HUES64 (cell line): Measurements from ENCODE around the gene STAB2.

Source experiments
- H3K27ac ChIP-seq: 2 replicates; pipeline ENCODE4 v1.7.0; 2013; ENCODE audit warnings: low read depth, low read length, inconsistent platforms
- H3K27me3 ChIP-seq: 2 replicates; pipeline ENCODE4 v1.6.1; 2013; ENCODE audit warnings: mild to moderate bottlenecking, low read length; ENCODE audit not compliant: insufficient read depth
- H3K36me3 ChIP-seq: 2 replicates; pipeline ENCODE4 v1.6.1; 2013; ENCODE audit warnings: mild to moderate bottlenecking, low read length; ENCODE audit not compliant: insufficient read depth
- H3K4me1 ChIP-seq: 2 replicates; pipeline ENCODE4 v1.6.1; 2013; ENCODE audit warnings: mild to moderate bottlenecking, low read length, moderate library complexity; ENCODE audit not compliant: insufficient read depth
- H3K4me3 ChIP-seq: 2 replicates; pipeline ENCODE4 v1.5.1; 2013; ENCODE audit warnings: mild to moderate bottlenecking, low read length, moderate library complexity
- H3K9ac ChIP-seq: 2 replicates; pipeline ENCODE4 v1.6.1; 2013; ENCODE audit warnings: mild to moderate bottlenecking, low read depth, low read length
- H3K9me3 ChIP-seq: 2 replicates; pipeline ENCODE4 v1.6.1; 2013; ENCODE audit warnings: low read depth, low read length; ENCODE audit not compliant: insufficient read depth
- WGBS: fragments of 150-250, 120-280 bp; methylation state at CpG from one replicate; pipeline ENCODE4 v1.1.7; 2013; ENCODE audit warnings: missing lambda C conversion rate; 5-methylcytosine and 5-hydroxymethylcytosine counted together

STAB2 gene

GRCh38 chr12:103782399-103782798 is 195.3 kb downstream of the STAB2 start:
- Histone ChIP-seq H3K9me3 (no peaks in the 10 kb centered on the region), H3K9ac (no peak overlapping the region), H3K4me1 (no peaks in the 10 kb centered on the region), H3K27ac (no peak overlapping the region), H3K27me3 (no peaks in the 10 kb centered on the region), H3K36me3 (peaks cover 70% of the 10 kb centered on the region), H3K4me3 (no peak overlapping the region)
- WGBS, result 95% methylated on average over 3 of the region's 3 CpGs

DNA sequence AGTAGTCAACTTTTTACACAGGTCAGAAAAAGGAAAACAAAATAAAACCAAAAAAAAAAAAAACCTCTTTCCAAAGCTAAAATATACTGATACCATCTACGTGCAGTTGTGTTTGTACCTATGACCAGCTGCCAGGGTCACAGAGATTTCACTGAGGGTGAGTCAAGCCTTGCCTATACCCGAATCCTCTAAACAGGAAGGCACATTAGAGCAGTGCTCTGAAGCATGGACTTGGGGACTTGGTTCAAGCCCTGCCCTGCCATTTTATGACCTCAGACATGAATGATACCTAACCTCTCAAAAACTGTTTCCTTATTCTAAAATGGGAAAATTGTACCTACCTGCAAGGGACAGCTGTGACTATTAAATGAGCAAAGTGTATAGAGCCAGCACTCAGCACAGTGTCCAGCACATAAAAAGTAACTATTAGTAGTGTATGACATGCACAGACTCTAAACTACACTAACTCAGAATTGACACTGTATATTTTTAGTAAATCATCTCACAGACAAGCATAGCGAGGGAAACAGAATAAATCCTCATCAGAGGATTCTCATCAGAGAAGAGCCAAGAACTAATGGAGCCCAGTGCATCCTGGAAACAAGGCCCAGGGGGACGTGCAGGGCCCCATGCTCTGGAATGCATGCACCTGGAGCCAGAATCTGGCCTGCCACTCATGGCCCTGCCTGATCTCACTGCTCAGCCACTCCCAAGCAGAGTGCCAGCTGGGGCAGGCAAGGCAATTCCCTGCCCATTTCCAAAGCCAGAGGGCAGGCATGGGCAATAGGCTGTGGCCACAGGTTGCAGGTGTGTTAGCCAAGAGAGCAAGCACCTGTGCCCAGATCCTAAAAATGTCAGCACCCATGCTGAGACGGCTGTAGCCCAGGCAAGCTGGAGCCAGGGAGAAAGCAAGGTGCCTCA is 196.9 kb downstream of the STAB2 start:
- Histone ChIP-seq H3K9me3 (no peaks in the 10 kb centered on the region), H3K27me3 (no peaks in the 10 kb centered on the region), H3K4me3 (no peak overlapping the region), H3K27ac (no peak overlapping the region), H3K36me3 (peaks cover 64% of the 10 kb centered on the region), H3K4me1 (no peaks in the 10 kb centered on the region), H3K9ac (no peak overlapping the region)
- WGBS, result 92% methylated on average over 5 of the region's 5 CpGs

DNA sequence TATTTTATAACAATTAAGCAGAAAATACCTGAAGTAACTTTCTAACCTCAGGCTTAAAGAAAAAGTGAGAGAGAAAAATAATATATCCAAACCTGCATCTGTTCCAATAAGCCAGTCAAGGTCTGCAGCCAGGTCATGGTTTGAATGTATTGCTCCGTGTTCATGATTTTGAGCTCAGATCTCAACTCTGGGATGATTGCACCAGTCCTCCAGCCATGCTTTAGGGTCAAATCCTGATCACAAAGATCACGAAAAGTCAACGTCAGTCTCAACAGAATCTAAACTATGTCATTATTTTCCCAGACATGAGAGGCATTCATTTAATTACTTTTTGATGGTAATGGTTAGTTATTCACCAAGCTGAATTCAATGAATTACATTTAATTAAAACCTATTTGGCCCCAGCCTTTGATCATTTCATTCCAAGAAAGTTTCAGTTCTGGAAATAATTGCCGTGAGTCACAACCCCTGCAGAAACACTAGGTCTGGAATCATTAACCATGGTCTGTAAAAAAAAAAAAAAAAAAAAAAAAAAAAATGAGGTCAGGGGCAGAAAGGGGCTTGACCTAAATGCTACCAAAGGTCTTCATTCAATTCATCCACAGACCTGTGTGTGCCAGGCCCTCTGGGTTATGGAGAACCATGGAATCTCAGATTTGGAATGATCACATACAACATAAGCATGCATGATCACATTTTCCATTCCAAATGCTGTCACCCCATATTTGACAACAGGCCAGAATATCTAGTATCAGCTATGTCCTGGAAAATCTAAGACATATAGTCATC is 198.4 kb downstream of the STAB2 start:
- WGBS, result 94% methylated on average over 4 of the region's 4 CpGs
- H3K36me3 ChIP-seq, result peaks cover 53% of the 10 kb centered on the region

GRCh38 chr12:103786201-103786600 is 199.1 kb downstream of the STAB2 start:
- no peaks in the 10 kb centered on the region for H3K27me3 ChIP-seq

More for the DNA sequence above, 198.4 kb downstream of the STAB2 start:
- no peaks in the 10 kb centered on the region for H3K9me3 ChIP-seq
- no peak overlapping the region for H3K4me3 ChIP-seq
- no peak overlapping the region for H3K9ac ChIP-seq
- H3K27ac ChIP-seq, result no peak overlapping the region
- no peaks in the 10 kb centered on the region for H3K27me3 ChIP-seq
- H3K4me1 ChIP-seq, result no peaks in the 10 kb centered on the region

GRCh38 chr12:103791350-103791920 is 204.4 kb downstream of the STAB2 start:
- H3K27ac ChIP-seq, result no peak overlapping the region
- H3K4me3 ChIP-seq, result no peak overlapping the region
- H3K36me3 ChIP-seq, result peaks cover 48% of the 10 kb centered on the region
- 94% methylated on average over 10 of the region's 10 CpGs for WGBS
- H3K27me3 ChIP-seq, result no peaks in the 10 kb centered on the region
- no peaks in the 10 kb centered on the region for H3K9me3 ChIP-seq
- no peak overlapping the region for H3K9ac ChIP-seq
- H3K4me1 ChIP-seq, result no peaks in the 10 kb centered on the region

More at GRCh38 chr12:103786201-103786600, 199.1 kb downstream of the STAB2 start:
- Histone ChIP-seq H3K27ac (no peak overlapping the region), H3K4me1 (no peaks in the 10 kb centered on the region), H3K4me3 (no peak overlapping the region), H3K9ac (no peak overlapping the region), H3K36me3 (peaks cover 50% of the 10 kb centered on the region), H3K9me3 (no peaks in the 10 kb centered on the region)

DNA sequence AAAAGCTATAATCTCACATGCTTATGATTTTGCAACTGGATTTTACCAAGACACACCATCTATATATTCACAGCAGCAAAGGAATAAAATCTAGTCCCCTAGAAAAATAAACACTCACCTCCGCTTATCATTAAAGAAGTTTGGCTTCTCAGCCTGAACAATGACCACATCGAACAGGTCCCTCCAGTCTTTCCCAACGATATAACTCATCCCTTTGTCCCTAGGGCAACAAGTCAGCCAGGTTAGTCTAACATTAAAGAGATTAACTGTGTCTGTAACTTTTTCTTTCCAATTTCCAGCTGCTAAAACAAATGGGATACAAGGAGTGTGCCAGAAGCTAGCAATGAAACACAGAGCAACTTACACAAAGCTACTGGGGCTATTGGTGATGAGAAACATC is 206.0 kb downstream of the STAB2 start:
- peaks cover 50% of the 10 kb centered on the region for H3K36me3 ChIP-seq
- no peak overlapping the region for H3K4me3 ChIP-seq
- no peak overlapping the region for H3K27ac ChIP-seq
- H3K27me3 ChIP-seq, result no peaks in the 10 kb centered on the region
- whole genome bisulfite sequencing, result 94% methylated on average over 3 of the region's 3 CpGs
- H3K4me1 ChIP-seq, result no peaks in the 10 kb centered on the region
- no peak overlapping the region for H3K9ac ChIP-seq
- H3K9me3 ChIP-seq, result no peaks in the 10 kb centered on the region

DNA sequence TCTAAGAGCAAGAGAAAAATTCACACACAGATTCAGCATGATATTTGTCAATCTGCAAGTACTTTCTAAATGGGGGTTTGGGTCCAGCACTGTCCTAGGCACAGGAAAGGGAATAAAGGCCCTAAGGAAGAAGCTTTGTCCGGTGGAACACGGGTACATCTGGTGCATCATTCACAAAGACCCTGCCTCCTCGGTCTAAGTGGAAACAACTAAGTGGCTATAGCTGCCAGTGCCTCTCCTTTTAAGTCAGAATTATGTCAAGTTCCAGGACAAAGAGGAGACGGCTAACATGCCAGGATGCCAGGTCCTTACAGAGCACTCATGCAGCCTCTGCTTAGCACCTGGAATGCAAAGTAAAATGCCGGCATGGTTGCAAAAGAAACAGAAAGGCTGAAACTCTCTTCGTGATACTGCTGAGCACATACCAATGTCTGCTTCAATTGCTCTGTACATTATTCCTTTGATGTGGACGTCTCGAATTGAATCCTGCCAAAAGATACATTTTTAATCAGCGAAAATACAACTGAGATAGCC is 206.5 kb downstream of the STAB2 start:
- no peak overlapping the region for H3K4me3 ChIP-seq
- WGBS, result 96% methylated on average over 9 of the region's 9 CpGs
- no peak overlapping the region for H3K27ac ChIP-seq
- H3K36me3 ChIP-seq, result peaks cover 49% of the 10 kb centered on the region
- no peaks in the 10 kb centered on the region for H3K4me1 ChIP-seq
- H3K9ac ChIP-seq, result no peak overlapping the region
- H3K9me3 ChIP-seq, result no peaks in the 10 kb centered on the region
- no peaks in the 10 kb centered on the region for H3K27me3 ChIP-seq

- H3K9me3 ChIP-seq, result no peaks in the 10 kb centered on the region
- no peak overlapping the region for H3K27ac ChIP-seq
- H3K36me3 ChIP-seq, result peaks cover 47% of the 10 kb centered on the region
- no peak overlapping the region for H3K9ac ChIP-seq
- H3K27me3 ChIP-seq, result no peaks in the 10 kb centered on the region
- WGBS, result 97% methylated on average over 4 of the region's 4 CpGs
- H3K4me1 ChIP-seq, result no peaks in the 10 kb centered on the region
- no peak overlapping the region for H3K4me3 ChIP-seq
Observed at GRCh38 chr12:103794309-103795213, 207.5 kb downstream of the STAB2 start.

GRCh38 chr12:103798586-103798985 is 211.5 kb downstream of the STAB2 start:
- peaks cover 29% of the 10 kb centered on the region for H3K36me3 ChIP-seq
- H3K27ac ChIP-seq, result no peak overlapping the region
- no peaks in the 10 kb centered on the region for H3K9me3 ChIP-seq
- H3K4me3 ChIP-seq, result no peak overlapping the region
- no peaks in the 10 kb centered on the region for H3K4me1 ChIP-seq
- no peaks in the 10 kb centered on the region for H3K27me3 ChIP-seq
- 97% methylated on average over 4 of the region's 4 CpGs for WGBS
- H3K9ac ChIP-seq, result no peak overlapping the region

DNA sequence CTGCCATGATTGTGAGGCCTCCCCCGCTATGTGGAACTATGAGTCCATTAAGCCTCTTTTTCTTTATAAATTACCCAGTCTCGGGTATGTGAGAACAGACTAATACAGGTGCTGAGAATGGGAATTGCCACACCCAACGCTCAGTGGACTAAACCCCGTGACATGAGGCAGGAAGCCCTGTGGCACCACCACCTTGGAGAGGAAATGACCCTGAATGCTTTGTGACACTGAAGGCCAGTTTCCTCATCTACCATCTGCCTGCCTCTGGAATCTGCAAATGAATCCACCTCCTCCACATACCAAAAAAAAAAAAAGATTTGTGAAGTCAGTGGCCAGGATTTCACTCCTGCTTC is 212.4 kb downstream of the STAB2 start:
- H3K9ac ChIP-seq, result no peak overlapping the region
- H3K4me1 ChIP-seq, result no peaks in the 10 kb centered on the region
- WGBS, result 96% methylated on average over 4 of the region's 4 CpGs
- peaks cover 22% of the 10 kb centered on the region for H3K36me3 ChIP-seq
- H3K27ac ChIP-seq, result no peak overlapping the region
- H3K9me3 ChIP-seq, result no peaks in the 10 kb centered on the region
- no peaks in the 10 kb centered on the region for H3K27me3 ChIP-seq
- no peak overlapping the region for H3K4me3 ChIP-seq
